AML-193 (cell line): ENCODE measurements around the gene FRY.

Experiments
- DNase-seq, 2 experiments: peaks; one replicate each; lab custom pipeline; 2025; lab: John Stamatoyannopoulos, UW

The FRY gene

DNA sequence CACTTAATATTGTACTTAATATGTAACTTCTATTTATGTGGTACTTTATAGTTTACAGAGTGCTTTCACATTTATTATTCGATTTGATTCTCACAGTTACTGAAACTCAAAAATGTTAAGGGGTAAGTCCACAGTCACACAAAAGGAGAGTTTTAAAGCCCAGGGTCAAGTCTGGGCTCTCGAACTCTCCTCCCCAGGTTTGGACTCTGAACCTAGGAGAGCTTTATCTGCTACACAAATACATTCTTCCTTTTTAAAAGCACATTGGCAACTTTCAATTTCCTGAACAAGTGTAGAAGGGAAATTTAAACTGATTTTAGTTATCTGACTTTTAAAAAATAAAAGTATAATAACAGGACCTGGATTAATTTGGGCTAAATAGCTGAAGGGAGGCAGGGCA, 144.4 kb downstream of the FRY start:
- DNase-seq = no peak

GRCh38 chr13:32176696-32177095, 145.1 kb downstream of the FRY start:
- DNase-seq = no peak

- DNase-seq = no peak
These were observed 147.2 kb downstream of the FRY start for GRCh38 chr13:32178763-32179162.

GRCh38 chr13:32179708-32180107, 148.1 kb downstream of the FRY start:
- DNase-seq = no peak

DNA sequence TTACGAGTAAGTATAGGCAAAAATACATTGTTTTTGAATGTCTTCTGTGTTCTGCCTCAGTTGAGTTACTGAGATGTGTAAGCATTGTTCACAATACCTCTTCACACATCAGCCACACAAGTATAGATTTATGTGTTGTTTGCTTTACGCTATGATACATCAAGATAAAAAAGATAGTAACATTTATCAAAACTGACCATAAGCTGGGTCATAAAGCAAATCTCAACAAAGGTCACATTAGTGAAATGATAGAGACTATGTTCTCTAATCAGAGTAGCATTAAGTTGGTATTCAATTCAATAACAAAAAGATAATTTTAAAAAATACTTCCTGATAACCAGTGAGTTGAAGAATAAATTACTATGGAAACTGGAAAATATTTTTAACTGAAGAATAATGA, 156.1 kb downstream of the FRY start:
- DNase-seq = no peak

GRCh38 chr13:32191452-32191998, 160.0 kb downstream of the FRY start:
- no peak for DNase-seq

DNA sequence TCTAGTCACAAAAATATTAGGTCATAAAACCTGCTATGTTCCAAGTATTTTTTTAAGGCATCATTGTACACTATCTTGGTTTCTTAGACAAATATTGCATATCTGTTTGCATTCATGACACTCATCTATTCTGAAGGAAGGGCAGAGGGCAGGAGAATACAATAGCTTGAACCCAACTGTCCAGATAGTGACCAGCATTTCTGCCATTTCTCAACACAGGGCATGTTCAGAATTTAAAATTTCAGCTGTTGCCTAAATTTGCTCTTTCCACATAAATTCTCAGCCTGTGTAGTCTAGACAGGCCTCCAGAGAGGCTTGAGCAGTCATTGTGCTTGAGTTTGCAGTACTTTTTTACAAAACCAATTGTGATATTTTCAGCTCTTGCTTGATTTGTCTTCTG, 164.1 kb downstream of the FRY start:
- no peak for DNase-seq

DNA sequence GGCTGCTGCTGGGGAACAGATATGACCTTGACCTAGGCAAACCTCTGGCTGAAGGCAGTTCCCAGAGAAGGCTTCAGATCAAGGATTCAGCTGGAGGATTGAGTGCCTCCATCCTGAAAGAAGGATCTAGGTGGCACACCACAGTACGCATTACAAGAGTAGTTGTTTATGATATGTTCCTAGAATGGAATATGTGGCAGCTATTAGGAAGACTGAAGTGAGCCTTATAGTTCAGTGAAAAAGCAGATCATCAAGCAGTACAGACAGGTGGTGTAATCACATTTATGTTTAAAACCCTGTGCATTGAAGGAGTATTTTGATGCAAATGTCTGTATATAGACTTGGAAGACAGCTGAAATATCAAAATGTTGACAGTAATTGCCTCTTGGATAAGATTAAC, 167.6 kb downstream of the FRY start:
- DNase-seq = no peak

GRCh38 chr13:32200741-32201140, 169.2 kb downstream of the FRY start:
- DNase-seq = no peak

GRCh38 chr13:32201809-32202208, 170.2 kb downstream of the FRY start:
- no peak for DNase-seq

GRCh38 chr13:32202268-32202667, 170.7 kb downstream of the FRY start:
- no peak for DNase-seq

DNA sequence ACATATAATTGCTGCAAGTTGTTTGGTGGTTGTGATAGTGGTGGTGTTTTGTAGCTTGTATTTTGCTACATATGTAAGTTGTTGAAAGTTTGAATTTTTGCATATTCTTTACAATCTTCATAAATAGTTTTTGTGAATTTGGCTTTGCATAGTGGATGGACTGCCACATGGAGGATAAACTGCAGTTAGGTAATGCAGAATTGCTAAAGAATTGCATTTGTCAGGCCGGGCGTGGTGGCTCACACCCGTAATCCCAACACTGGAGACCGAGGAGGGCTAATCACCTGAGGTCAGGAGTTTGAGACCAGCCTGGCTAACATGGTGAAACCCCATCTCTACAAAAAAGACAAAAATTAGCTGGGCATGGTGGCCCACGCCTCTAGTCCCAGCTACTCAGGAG, 171.6 kb downstream of the FRY start:
- DNase-seq = no peak

DNA sequence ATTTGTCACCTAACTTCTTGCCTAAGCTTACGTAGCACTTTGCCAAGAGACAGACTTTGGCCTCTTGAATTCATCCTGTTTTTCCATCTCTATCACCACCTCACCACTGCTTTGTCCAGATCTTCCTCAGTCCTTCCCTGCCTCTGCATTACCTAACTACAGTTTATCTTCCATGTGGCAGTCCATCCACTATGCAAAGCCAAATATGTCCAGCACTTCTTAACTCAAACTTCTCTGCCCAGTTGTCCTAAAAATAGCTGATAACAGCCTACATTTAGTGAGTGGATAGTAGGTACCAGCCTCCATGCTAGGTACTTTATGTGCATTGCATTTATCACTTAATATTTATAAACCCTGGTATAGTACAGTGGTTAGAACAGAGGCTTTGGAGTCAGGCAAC, 172.2 kb downstream of the FRY start:
- no peak for DNase-seq

GRCh38 chr13:32205431-32206096, 174.0 kb downstream of the FRY start:
- no peak for DNase-seq

- DNase-seq = no peak
These were observed 174.6 kb downstream of the FRY start for GRCh38 chr13:32206097-32206740.

GRCh38 chr13:32208860-32209259, 177.3 kb downstream of the FRY start:
- DNase-seq = no peak

DNA sequence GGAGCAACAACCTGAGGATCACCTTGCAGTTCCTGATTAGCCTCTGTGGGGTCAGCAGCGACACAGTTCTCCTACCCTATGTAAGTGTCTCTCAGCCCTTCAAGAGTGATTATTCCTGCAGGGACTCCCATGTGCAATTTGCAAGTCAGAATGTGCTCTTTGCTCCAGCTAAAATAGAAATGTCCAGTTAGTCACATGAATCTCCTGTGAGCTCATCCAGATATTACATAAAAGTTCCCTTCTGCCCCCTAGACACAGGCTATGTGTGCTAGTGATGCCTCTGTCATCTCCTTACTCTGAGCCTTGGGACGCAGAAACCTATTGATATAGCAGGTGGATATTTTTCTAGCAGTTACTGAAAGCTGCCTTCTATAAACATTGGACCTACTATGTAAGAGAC, 178.1 kb downstream of the FRY start:
- DNase-seq = no peak

DNA sequence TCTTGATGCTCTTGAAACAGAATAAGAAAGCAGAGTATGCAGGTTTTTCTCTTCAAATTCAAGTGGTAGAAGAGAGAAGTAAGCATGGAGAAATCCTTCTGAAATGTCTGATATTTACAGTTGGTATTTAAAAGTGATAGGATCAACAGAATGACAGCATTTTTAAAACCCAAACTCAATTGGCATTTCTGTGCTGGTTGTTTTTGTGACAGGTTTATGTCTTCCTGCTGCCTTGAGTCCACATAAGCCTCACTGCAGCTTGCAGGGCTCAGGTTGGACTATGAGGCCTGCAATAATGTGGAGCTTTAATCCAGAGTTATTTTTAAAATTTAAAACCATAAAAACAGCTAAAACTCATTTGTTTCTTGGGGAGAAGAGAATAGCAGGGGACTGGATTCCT, 178.5 kb downstream of the FRY start:
- no peak for DNase-seq

DNA sequence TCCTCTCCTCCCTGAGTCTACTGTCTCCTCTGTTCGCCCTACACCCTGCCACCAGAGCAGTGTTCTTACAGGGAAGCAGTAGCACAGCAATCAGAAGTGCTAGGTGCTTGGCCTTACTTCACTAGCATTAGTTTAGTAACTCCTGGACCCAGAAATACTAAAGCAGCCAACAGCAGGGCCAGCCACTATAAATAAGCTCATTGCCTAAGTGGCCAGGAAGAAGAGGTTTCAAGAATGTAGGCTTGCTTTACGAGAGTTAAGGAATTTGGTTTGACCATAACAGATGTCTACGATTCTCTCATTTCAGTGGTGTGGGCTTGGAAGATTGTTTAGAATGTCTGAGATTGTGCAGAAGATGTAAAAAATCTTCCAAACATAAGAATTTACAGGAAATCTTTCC, 180.2 kb downstream of the FRY start:
- no peak for DNase-seq

GRCh38 chr13:32212421-32212820, 180.8 kb downstream of the FRY start:
- DNase-seq = no peak

DNA sequence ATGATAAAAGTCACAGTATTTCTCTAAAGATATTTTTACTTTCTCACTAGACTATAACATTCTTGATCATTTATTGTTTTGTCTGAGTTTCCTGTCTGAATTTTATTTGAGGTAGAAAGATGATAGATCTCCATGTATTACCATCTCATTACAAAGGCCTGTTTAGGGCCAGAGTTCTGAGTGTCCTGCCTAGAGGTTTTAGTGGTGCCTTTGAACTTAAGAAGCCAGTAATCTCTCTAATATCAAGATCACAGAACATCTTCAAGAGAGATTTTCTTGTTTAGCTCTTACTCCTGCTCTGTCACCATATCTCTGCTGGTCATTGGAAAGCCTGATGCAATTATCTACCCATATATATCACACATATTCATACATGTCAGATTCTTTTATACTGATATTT, 182.1 kb downstream of the FRY start:
- DNase-seq = no peak

GRCh38 chr13:32214071-32214470, 182.5 kb downstream of the FRY start:
- DNase-seq = no peak

DNA sequence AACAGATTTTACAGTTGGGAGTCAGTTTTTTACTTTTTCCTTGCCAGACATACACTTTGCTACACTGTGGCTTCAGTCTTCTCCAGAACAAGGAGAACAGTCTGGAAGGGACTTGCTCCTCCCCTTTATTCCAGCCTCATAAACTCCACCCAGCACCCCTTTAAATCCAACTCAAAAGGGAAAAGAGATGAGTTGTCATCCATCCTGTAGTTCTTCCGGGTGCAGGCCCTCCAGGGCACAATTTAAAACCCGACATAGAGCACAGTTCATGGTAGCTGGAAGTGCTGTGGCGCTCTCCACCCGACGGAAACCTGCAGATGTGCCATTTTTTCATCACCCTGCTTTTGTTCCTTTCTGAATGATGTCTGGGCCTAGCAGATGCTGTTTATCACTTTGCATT, 184.7 kb downstream of the FRY start:
- no peak for DNase-seq
